Rectal smooth muscle tissue (tissue), 1 donor: ENCODE results near the gene SMAD3.

ENCODE experiments used
- H3K27ac ChIP-seq: one replicate; pipeline ENCODE4 v1.7.0; 2013; ENCODE audit warnings: low read depth, low read length, inconsistent platforms
- H3K27me3 ChIP-seq: one replicate; pipeline ENCODE4 v1.7.0; 2013; ENCODE audit warnings: low read length; ENCODE audit not compliant: control insufficient read depth, insufficient read depth
- H3K36me3 ChIP-seq: one replicate; pipeline ENCODE4 v1.7.0; 2013; ENCODE audit warnings: low read length; ENCODE audit not compliant: control insufficient read depth, insufficient read depth
- H3K4me1 ChIP-seq: one replicate; pipeline ENCODE4 v1.7.0; 2013; ENCODE audit warnings: low read length; ENCODE audit not compliant: control insufficient read depth, insufficient read depth
- H3K4me3 ChIP-seq: one replicate; pipeline ENCODE4 v1.7.0; 2013; ENCODE audit warnings: low read length
- H3K9ac ChIP-seq: one replicate; pipeline ENCODE4 v1.7.0; 2013; ENCODE audit warnings: low read length

Gene SMAD3

GRCh38 chr15:67108122-67108961 is 42.9 kb downstream of the SMAD3 start:
- H3K27me3 ChIP-seq = no peaks in the 10 kb centered on the region
- H3K4me3 ChIP-seq = no peak overlapping the region
- no peaks in the 10 kb centered on the region for H3K36me3 ChIP-seq
- H3K4me1 ChIP-seq = peaks cover 24% of the 10 kb centered on the region
- no peak overlapping the region for H3K9ac ChIP-seq
- no peak overlapping the region for H3K27ac ChIP-seq

GRCh38 chr15:67109141-67110034 is 44.0 kb downstream of the SMAD3 start:
- Histone ChIP-seq H3K9ac (no peak overlapping the region), H3K4me1 (peaks cover 24% of the 10 kb centered on the region), H3K27me3 (no peaks in the 10 kb centered on the region), H3K4me3 (no peak overlapping the region), H3K36me3 (no peaks in the 10 kb centered on the region), H3K27ac (no peak overlapping the region)

GRCh38 chr15:67110361-67110781 is 45.0 kb downstream of the SMAD3 start:
- H3K4me1 ChIP-seq = peaks cover 23% of the 10 kb centered on the region
- H3K27me3 ChIP-seq = no peaks in the 10 kb centered on the region
- no peaks in the 10 kb centered on the region for H3K36me3 ChIP-seq
- no peak overlapping the region for H3K4me3 ChIP-seq
- H3K27ac ChIP-seq = no peak overlapping the region
- no peak overlapping the region for H3K9ac ChIP-seq

GRCh38 chr15:67110958-67111864 is 45.8 kb downstream of the SMAD3 start:
- Histone ChIP-seq H3K36me3 (no peaks in the 10 kb centered on the region), H3K4me1 (peaks cover 15% of the 10 kb centered on the region), H3K9ac (no peak overlapping the region), H3K27ac (no peak overlapping the region), H3K4me3 (no peak overlapping the region), H3K27me3 (no peaks in the 10 kb centered on the region)

GRCh38 chr15:67114046-67114445 is 48.6 kb downstream of the SMAD3 start:
- H3K27me3 ChIP-seq = no peaks in the 10 kb centered on the region
- no peak overlapping the region for H3K9ac ChIP-seq
- H3K4me3 ChIP-seq = no peak overlapping the region
- no peaks in the 10 kb centered on the region for H3K36me3 ChIP-seq
- H3K4me1 ChIP-seq = peaks cover 11% of the 10 kb centered on the region
- no peak overlapping the region for H3K27ac ChIP-seq

- no peak overlapping the region for H3K27ac ChIP-seq
- no peak overlapping the region for H3K9ac ChIP-seq
- H3K4me3 ChIP-seq = no peak overlapping the region
- H3K36me3 ChIP-seq = no peaks in the 10 kb centered on the region
- no peaks in the 10 kb centered on the region for H3K27me3 ChIP-seq
- H3K4me1 ChIP-seq = peaks cover 11% of the 10 kb centered on the region
Observed at GRCh38 chr15:67114846-67115585, 49.6 kb downstream of the SMAD3 start.

- no peaks in the 10 kb centered on the region for H3K36me3 ChIP-seq
- no peak overlapping the region for H3K9ac ChIP-seq
- H3K4me3 ChIP-seq = no peak overlapping the region
- peaks cover 17% of the 10 kb centered on the region for H3K4me1 ChIP-seq
- H3K27me3 ChIP-seq = no peaks in the 10 kb centered on the region
- no peak overlapping the region for H3K27ac ChIP-seq
Observed at GRCh38 chr15:67115586-67115969, 50.2 kb downstream of the SMAD3 start.

- no peaks in the 10 kb centered on the region for H3K36me3 ChIP-seq
- H3K4me1 ChIP-seq = peaks cover 20% of the 10 kb centered on the region
- H3K9ac ChIP-seq = no peak overlapping the region
- no peak overlapping the region for H3K4me3 ChIP-seq
- H3K27me3 ChIP-seq = no peaks in the 10 kb centered on the region
- H3K27ac ChIP-seq = no peak overlapping the region
Observed at GRCh38 chr15:67116742-67117141, 51.3 kb downstream of the SMAD3 start.

GRCh38 chr15:67117370-67117769 is 52.0 kb downstream of the SMAD3 start:
- no peak overlapping the region for H3K27ac ChIP-seq
- H3K4me1 ChIP-seq = peaks cover 20% of the 10 kb centered on the region
- no peaks in the 10 kb centered on the region for H3K36me3 ChIP-seq
- no peak overlapping the region for H3K4me3 ChIP-seq
- no peak overlapping the region for H3K9ac ChIP-seq
- no peaks in the 10 kb centered on the region for H3K27me3 ChIP-seq

- peaks cover 20% of the 10 kb centered on the region for H3K4me1 ChIP-seq
- no peak overlapping the region for H3K9ac ChIP-seq
- no peak overlapping the region for H3K27ac ChIP-seq
Observed at GRCh38 chr15:67118808-67119207, 53.4 kb downstream of the SMAD3 start.

GRCh38 chr15:67119238-67119846 is 53.9 kb downstream of the SMAD3 start:
- Histone ChIP-seq H3K27me3 (no peaks in the 10 kb centered on the region), H3K27ac (no peak overlapping the region), H3K36me3 (no peaks in the 10 kb centered on the region), H3K4me3 (no peak overlapping the region), H3K9ac (no peak overlapping the region), H3K4me1 (peaks cover 20% of the 10 kb centered on the region)

More at GRCh38 chr15:67118808-67119207, 53.4 kb downstream of the SMAD3 start:
- no peaks in the 10 kb centered on the region for H3K36me3 ChIP-seq
- no peak overlapping the region for H3K4me3 ChIP-seq
- no peaks in the 10 kb centered on the region for H3K27me3 ChIP-seq
